IPS-18a (cell line): Measurements from ENCODE around the gene IL22RA2.

ENCODE experiments used
- H3K27ac ChIP-seq: one replicate; pipeline ENCODE4 v1.5.1; 2013; ENCODE audit warnings: low read length
- H3K27me3 ChIP-seq: one replicate; pipeline ENCODE4 v1.6.1; 2013; ENCODE audit warnings: mild to moderate bottlenecking, low read length; ENCODE audit not compliant: control insufficient read depth, insufficient read depth
- H3K36me3 ChIP-seq: one replicate; pipeline ENCODE4 v1.6.1; 2013; ENCODE audit warnings: low read depth, low read length; ENCODE audit not compliant: control insufficient read depth
- H3K4me1 ChIP-seq: one replicate; pipeline ENCODE4 v1.6.1; 2013; ENCODE audit warnings: low read depth, low read length; ENCODE audit not compliant: control insufficient read depth
- H3K4me3 ChIP-seq: one replicate; pipeline ENCODE4 v1.5.1; 2013; ENCODE audit warnings: low read length
- H3K9ac ChIP-seq: one replicate; pipeline ENCODE4 v1.6.1; 2013; ENCODE audit warnings: mild to moderate bottlenecking, low read length, moderate library complexity
- H3K9me3 ChIP-seq: one replicate; pipeline ENCODE4 v1.6.1; 2013; ENCODE audit warnings: low read depth, low read length; ENCODE audit not compliant: control insufficient read depth

Gene IL22RA2

DNA sequence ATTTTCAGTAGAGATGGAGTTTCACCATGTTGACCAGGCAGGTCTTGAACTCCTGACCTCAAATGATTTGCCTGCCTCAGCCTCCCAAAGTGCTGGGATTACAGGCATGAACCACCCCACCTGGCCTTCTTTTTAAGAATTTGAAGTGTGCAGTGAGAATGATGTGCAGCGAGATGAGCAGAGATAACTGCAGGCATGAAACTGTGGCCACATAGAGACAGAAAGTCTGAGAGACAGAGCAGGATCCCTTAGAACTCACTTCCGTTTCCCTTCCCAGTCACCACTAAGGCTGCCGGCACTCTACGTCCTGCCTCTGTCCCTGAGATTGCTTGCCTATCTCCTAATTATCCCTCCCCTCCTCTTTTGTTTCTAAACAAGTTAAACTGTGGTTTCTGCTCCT is 27.2 kb downstream of the IL22RA2 start:
- Histone ChIP-seq H3K27ac (no peak overlapping the region), H3K27me3 (no peaks in the 10 kb centered on the region), H3K4me3 (no peak overlapping the region), H3K36me3 (no peaks in the 10 kb centered on the region), H3K9ac (no peak overlapping the region), H3K4me1 (no peaks in the 10 kb centered on the region), H3K9me3 (no peaks in the 10 kb centered on the region)

GRCh38 chr6:137145421-137145820 is 28.0 kb downstream of the IL22RA2 start:
- Histone ChIP-seq H3K27me3 (no peaks in the 10 kb centered on the region), H3K4me3 (no peak overlapping the region), H3K36me3 (no peaks in the 10 kb centered on the region), H3K27ac (no peak overlapping the region), H3K9ac (no peak overlapping the region), H3K9me3 (no peaks in the 10 kb centered on the region), H3K4me1 (no peaks in the 10 kb centered on the region)

DNA sequence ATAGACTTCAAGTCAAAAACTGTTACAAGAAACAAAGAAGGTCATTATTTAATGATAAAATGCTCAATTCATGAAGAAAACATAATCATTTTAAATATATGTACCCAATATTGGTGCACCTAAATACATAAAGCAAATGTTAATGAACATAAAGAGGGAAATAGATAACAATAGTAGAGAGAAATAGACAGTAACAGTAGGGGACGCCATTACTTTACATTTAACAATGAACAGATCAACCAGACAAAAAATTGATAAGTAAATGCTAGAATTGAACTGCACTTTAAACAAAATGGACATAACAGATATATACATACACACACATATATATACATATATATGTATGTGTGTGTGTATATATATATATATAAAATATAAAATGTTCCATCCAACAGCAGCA is 37.4 kb downstream of the IL22RA2 start:
- no peak overlapping the region for H3K9ac ChIP-seq
- no peak overlapping the region for H3K27ac ChIP-seq
- H3K4me1 ChIP-seq = no peaks in the 10 kb centered on the region
- no peaks in the 10 kb centered on the region for H3K36me3 ChIP-seq
- peaks cover 4% of the 10 kb centered on the region for H3K9me3 ChIP-seq
- H3K4me3 ChIP-seq = no peak overlapping the region
- H3K27me3 ChIP-seq = no peaks in the 10 kb centered on the region

DNA sequence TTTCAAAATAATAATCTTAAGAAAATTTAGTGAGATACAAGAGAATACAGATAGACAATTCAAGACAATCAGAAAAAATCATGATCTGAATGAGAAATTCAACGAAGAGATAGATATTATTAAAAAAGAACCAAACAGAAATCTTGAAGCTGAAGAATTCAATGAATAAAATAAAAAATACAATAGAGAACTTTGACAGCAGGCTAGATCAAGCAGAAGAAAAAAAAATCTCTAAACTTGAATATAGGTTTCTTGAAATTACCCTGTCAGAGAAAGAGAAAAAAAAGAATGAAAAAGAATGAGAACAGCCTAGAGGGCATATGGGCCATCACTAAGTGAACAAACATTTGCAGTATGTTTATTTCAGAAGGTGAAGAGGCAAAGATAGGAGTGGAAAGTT is 39.0 kb downstream of the IL22RA2 start:
- no peak overlapping the region for H3K4me3 ChIP-seq
- H3K27me3 ChIP-seq = no peaks in the 10 kb centered on the region
- peaks cover 4% of the 10 kb centered on the region for H3K9me3 ChIP-seq
- H3K4me1 ChIP-seq = no peaks in the 10 kb centered on the region
- H3K9ac ChIP-seq = no peak overlapping the region
- no peak overlapping the region for H3K27ac ChIP-seq
- H3K36me3 ChIP-seq = no peaks in the 10 kb centered on the region

GRCh38 chr6:137133122-137133521 is 40.3 kb downstream of the IL22RA2 start:
- no peak overlapping the region for H3K9ac ChIP-seq
- H3K4me3 ChIP-seq = no peak overlapping the region
- H3K27ac ChIP-seq = no peak overlapping the region
- no peaks in the 10 kb centered on the region for H3K4me1 ChIP-seq
- no peaks in the 10 kb centered on the region for H3K27me3 ChIP-seq
- peaks cover 4% of the 10 kb centered on the region for H3K9me3 ChIP-seq
- no peaks in the 10 kb centered on the region for H3K36me3 ChIP-seq

DNA sequence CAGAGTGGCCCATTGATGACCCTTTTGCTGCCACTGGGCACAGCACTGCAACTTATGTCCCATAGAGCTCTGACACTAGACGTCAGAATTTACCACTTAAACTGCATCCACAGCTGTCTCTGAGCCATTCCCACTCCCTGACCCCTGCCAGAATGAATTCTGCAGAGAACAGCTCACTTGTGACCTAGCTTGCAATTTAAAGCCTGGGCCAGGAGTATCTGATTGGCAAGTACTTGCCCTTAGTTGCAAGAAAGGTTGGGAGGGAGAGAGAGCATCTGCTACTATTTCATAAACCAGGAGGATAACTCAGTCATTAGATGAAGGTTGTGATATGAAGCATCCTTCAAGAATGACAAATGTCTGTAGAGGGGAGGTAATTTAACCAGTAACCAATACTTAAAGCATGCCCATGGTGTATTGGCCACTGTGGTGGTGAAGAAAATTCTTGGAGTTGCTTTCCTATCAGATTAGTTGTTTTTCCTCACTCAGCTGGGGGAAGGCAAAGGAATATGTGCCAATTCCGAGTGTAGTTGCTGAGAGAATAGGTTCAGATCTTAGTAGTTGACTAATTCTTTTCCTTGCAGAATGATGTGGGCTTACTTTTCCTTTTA is 46.5 kb downstream of the IL22RA2 start:
- H3K9me3 ChIP-seq = no peaks in the 10 kb centered on the region
- H3K36me3 ChIP-seq = no peaks in the 10 kb centered on the region
- no peak overlapping the region for H3K4me3 ChIP-seq
- H3K27ac ChIP-seq = no peak overlapping the region
- H3K9ac ChIP-seq = no peak overlapping the region
- H3K4me1 ChIP-seq = no peaks in the 10 kb centered on the region
- no peaks in the 10 kb centered on the region for H3K27me3 ChIP-seq

- H3K27me3 ChIP-seq = no peaks in the 10 kb centered on the region
- peaks cover 6% of the 10 kb centered on the region for H3K9me3 ChIP-seq
These were observed 50.4 kb downstream of the IL22RA2 start for GRCh38 chr6:137123078-137123477.

DNA sequence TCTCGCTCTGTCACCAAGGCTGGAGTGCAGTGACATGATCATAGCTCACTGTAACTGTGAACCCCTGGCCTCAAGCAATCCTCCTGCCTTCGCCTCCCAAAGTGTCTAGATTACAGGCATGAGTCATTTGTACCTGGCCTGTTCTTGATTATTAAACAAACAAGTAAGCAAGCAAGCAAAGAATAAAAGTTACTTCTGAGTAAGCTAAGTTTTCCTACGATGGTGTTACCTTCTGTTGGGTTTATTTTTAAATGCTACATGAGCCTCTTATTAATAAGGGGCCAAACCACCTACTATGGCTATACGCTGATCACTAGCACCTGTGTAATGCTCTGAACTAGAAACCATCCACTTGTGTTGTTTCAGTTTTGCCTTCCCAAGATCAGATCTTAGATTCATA is 50.8 kb downstream of the IL22RA2 start:
- Histone ChIP-seq H3K4me1 (no peaks in the 10 kb centered on the region), H3K4me3 (no peak overlapping the region), H3K9me3 (peaks cover 6% of the 10 kb centered on the region), H3K36me3 (no peaks in the 10 kb centered on the region), H3K27me3 (no peaks in the 10 kb centered on the region), H3K9ac (no peak overlapping the region), H3K27ac (no peak overlapping the region)

More at GRCh38 chr6:137123078-137123477, 50.4 kb downstream of the IL22RA2 start:
- Histone ChIP-seq H3K9ac (no peak overlapping the region), H3K4me1 (no peaks in the 10 kb centered on the region), H3K4me3 (no peak overlapping the region), H3K36me3 (no peaks in the 10 kb centered on the region), H3K27ac (no peak overlapping the region)

DNA sequence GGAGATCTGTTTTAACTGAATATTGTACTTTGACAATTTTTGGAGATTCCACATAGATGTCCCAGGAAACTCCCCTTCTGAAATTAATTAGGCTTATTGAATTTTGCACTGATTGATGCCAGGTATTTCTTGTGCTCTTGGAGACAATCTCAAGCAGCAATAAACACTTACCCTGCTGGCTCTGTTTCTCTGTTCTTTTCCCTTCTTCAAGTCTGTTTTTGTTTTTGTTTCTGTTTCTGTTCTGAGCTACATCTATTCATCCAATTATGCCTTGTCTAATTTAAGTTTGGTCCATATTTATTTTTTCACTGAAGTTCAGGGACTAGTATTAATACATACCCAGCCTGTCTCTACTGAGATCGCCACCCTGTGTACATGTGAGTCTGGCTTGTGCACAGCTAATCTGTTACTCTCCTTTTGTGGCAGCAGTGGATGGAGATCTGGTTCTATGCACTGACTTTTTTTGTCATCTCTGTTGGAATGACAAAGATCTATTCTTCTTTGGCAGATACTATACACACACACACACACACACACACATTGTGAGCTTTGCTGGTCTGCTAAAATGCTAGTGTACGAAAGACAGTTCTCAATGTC is 51.9 kb downstream of the IL22RA2 start:
- H3K9me3 ChIP-seq = peaks cover 6% of the 10 kb centered on the region
- no peaks in the 10 kb centered on the region for H3K4me1 ChIP-seq
- no peak overlapping the region for H3K4me3 ChIP-seq
- H3K36me3 ChIP-seq = no peaks in the 10 kb centered on the region
- no peak overlapping the region for H3K27ac ChIP-seq
- H3K27me3 ChIP-seq = no peaks in the 10 kb centered on the region
- H3K9ac ChIP-seq = no peak overlapping the region

DNA sequence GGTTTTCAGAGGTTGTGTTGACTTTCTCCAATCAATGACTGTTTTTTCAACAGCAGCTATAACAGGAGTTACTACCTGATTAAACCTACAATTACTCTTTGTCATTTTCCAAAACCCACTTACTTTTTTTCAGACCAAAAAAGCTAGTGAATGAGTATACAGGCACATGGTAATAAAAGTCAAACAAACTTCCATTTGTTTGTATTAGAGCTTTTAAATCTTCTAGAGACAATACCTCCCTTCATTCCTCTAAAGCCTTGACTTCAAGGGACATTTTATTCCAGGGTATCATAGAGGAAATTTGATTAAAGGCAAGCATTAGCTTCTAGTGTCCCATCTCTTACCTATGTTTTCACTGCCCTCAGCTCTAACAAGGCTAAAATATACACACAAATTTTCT is 52.7 kb downstream of the IL22RA2 start:
- H3K4me3 ChIP-seq = no peak overlapping the region
- no peak overlapping the region for H3K27ac ChIP-seq
- H3K27me3 ChIP-seq = no peaks in the 10 kb centered on the region
- peaks cover 6% of the 10 kb centered on the region for H3K9me3 ChIP-seq
- H3K36me3 ChIP-seq = no peaks in the 10 kb centered on the region
- H3K4me1 ChIP-seq = no peaks in the 10 kb centered on the region
- no peak overlapping the region for H3K9ac ChIP-seq

DNA sequence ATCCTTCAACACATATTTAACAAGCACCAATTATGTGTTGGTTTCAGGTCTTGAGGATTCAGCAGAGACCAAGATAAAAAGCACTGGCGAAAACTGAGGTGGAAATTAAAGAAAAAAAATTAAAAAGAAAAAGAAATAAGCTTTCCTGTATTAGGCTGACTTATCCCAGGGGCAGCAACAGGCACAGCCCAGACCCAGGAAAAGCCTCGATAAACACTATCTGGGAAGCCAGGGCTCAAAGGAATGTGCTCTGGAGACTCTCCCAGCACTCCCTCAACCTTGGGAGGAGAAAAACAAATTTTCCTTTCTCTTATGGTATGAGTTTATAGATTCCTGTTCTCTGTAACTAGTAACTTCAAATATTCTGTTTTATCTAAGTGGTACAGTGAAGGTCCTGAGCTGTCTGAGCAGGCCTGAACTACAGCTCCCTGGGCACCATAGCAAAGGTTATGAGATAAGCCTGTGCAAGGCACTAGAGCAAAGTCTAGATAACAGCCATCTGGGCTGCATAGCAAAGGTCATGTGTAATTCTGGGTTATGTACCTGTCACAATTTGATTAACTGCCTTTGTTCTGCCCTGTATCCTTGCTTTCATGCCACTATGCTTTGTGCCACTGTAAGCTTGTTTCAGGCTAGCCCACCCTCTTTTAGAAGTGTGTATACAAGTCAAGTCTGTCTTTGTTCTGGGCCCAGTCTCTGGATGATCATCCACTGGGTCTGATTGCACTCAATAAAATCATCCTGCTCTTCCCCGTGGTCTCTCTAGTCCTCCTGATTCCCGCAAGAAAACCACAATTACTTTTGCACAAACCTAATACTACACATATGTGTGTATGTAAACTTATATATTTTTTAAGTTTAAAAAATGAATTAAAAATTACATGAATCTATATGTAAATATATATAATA is 54.0 kb downstream of the IL22RA2 start:
- Histone ChIP-seq H3K9ac (no peak overlapping the region), H3K4me1 (no peaks in the 10 kb centered on the region), H3K9me3 (peaks cover 6% of the 10 kb centered on the region), H3K27ac (no peak overlapping the region), H3K4me3 (no peak overlapping the region), H3K36me3 (no peaks in the 10 kb centered on the region), H3K27me3 (no peaks in the 10 kb centered on the region)
